ENCODE results near the gene BCAS4. TPM values are rescaled to one million over a fixed set of nuclear protein-coding genes. Genes with fewer than 3 reads are reported as not detected.
"Not testable (repeated sequence)": the region's sequence is repeated elsewhere in the genome, so short reads cannot be mapped to it uniquely, and the experiment has no call there.

BCAS4 gene
- polyA plus RNA-seq (ENCODE audit: insufficient read depth in 1 of 5, insufficient read length in 5 of 5, low replicate concordance in 1 of 5): 1 to 10 TPM; 7.0 to 8.5 (median 8.0) TPM
- long read RNA-seq, donor 1, full-length matches to known transcripts: 9 of 269 reads
- long read RNA-seq, donor 1, partial matches to known transcripts: 260 of 269 reads
- long read RNA-seq, donor 1, other reads (novel, unspliced or antisense): 0 of 269 reads
- long read RNA-seq, donor 2, full-length matches to known transcripts: 1 of 1 reads
- long read RNA-seq, donor 2, partial matches to known transcripts: 0 of 1 reads
- long read RNA-seq, donor 2, other reads (novel, unspliced or antisense): 0 of 1 reads
- long read RNA-seq, donor 3, full-length matches to known transcripts: 5 of 5 reads
- long read RNA-seq, donor 3, partial matches to known transcripts: 0 of 5 reads
- long read RNA-seq, donor 3, other reads (novel, unspliced or antisense): 0 of 5 reads
- long read RNA-seq, donor 4, partial matches to known transcripts: 0 of 2 reads
- long read RNA-seq, donor 4, other reads (novel, unspliced or antisense): 0 of 2 reads
- long read RNA-seq, donor 5, full-length matches to known transcripts: 5 of 185 reads
- long read RNA-seq, donor 5, partial matches to known transcripts: 180 of 185 reads
- long read RNA-seq, donor 5, other reads (novel, unspliced or antisense): 0 of 185 reads
- long read RNA-seq, donor 6, full-length matches to known transcripts: 2 of 202 reads
- long read RNA-seq, donor 6, partial matches to known transcripts: 200 of 202 reads
- long read RNA-seq, donor 6, other reads (novel, unspliced or antisense): 0 of 202 reads
- long read RNA-seq, donor 7, full-length matches to known transcripts: 4 of 48 reads
- long read RNA-seq, donor 7, partial matches to known transcripts: 0 of 48 reads
- long read RNA-seq, donor 7, other reads (novel, unspliced or antisense): 44 of 48 reads
- long read RNA-seq, donor 8, full-length matches to known transcripts: 1 of 108 reads
- long read RNA-seq, donor 8, partial matches to known transcripts: 92 of 108 reads
- long read RNA-seq, donor 8, other reads (novel, unspliced or antisense): 15 of 108 reads

GRCh38 chr20:50794846-50795634 is at the start of gene BCAS4:
BCAS4 (plus strand) TSS chr20:50795061; CDS start chr20:50795084, 23 bp downstream.
- peak in 1 of 2 donors; percentile 76 for DNase-seq

GRCh38 chr20:50745634-50746137 is 49.2 kb upstream of the BCAS4 start:
- no peak for DNase-seq

DNA sequence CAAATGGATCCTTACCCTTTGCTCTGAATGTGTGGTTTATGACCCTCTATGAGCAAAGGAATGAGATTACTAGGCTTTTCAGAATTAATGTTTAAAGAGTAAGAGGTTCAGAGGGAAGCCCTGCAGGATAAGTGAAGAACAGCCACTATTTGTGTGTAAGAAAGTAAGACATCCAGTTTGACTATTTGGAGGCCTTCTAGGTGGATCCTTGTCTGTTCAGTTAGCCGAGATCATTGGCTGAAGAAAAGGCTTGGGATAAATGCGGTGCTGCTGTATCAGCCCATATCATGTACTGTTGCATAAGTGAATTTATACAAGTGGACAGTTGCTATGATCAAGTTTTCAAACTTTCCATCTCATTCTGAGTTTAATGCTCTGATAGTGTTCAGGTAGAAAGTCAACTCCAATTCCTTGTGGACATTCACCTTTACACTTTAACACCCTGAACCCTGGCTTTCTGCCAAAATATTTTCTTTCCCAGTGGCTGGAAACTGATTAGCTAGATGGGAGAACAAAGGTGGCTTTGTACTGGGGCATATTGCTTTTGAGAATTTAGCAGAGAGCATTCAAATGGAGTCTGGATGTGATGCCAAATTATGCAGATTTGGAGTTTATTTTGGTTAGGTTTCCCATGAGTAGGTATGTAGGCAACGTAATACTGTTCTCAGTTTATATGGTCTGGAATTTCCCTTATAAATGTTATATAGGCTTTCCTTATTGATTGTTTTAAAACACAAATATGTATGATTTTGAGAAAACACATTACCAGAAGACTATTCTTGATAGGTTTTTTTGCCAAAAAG is 48.5 kb upstream of the BCAS4 start:
- no peak for DNase-seq

GRCh38 chr20:50747275-50747674 is 47.6 kb upstream of the BCAS4 start:
- no peak for DNase-seq

DNA sequence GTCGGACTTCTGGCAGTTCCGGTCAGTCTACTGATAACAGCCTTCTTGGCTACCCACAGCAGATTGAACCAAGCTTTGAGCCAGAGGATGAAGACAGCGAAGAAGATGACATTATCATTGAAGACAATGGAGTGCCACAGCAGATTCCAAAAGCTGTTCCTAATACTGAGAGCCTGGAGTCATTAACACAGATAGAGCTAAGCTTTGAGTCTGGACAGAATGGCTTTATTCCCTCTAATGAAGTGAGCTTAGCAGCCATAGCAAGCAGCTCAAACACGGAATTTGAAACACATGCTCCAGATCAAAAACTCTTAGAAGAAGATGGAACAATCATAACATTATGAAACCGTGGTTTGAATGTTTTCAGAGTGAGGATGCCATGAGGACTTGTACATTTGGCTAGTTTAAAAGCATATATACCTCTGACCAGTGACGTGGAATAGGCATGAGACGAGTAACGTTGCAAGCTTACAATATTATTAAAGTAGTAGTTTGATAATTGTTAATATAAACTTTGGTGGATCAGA is 44.7 kb upstream of the BCAS4 start:
- DNase-seq: no peak

GRCh38 chr20:50753152-50753551 is 41.7 kb upstream of the BCAS4 start:
- DNase-seq: no peak

DNA sequence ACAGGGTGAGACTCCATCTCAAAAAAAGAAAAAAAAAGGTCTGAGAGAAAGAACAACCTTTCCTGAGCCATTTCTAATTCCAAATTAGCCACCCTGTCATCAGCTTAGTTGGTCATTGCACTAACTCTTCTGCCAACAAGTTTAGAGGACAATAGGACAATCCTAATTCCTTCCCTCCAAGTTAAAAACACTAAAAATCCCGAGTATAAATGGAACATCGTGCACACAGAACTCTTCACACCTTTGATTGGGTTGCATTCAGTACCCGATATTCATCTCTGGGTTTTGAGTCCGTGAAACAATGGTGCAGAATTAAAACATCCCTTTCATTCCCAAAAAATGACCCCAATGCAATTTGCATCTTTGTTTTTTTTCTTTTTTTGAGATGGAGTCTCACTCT is 40.4 kb upstream of the BCAS4 start:
- no peak for DNase-seq

DNA sequence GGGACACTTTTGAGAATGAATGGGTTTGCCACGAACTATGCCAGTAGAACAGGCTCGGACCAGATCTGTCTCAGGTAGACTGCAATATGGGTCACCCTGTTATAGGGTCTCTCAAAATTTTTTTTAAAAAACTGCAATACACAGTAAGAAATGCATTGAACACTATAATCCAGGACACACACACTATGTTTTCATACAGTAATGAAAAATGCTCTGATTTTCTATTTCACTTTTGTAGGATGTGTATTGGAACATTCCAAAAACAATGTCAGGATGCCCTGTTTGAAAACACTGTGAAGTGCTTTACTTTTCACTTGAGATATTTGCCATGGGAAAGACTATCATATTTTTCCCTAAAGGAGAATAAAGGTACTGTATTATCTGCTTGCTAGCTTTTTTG is 38.4 kb upstream of the BCAS4 start:
- no peak for DNase-seq

GRCh38 chr20:50758469-50758868 is 36.4 kb upstream of the BCAS4 start:
- DNase-seq: no peak

DNA sequence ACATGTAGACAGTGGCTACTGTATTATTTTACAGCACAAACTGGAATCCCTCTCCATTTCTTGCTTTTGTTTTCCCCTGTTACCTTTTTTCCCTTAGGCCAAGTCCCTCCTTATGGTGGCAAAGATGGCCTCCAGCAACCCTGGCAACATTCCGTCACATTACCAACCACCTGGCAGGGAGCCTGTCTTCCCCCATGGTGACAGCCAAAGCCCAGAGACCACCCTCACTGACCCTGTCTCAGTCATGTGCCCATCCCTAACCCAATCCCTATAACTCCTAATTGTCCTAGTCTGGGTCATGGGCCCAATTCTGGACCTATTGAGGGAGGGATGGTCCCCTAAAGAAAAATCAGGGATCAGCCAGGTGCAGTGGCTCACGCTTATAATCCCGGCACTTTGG is 35.9 kb upstream of the BCAS4 start:
- no peak for DNase-seq

GRCh38 chr20:50759678-50760077 is 35.2 kb upstream of the BCAS4 start:
- no peak for DNase-seq

- no peak for DNase-seq
Observed at GRCh38 chr20:50762045-50762422, 32.8 kb upstream of the BCAS4 start.

DNA sequence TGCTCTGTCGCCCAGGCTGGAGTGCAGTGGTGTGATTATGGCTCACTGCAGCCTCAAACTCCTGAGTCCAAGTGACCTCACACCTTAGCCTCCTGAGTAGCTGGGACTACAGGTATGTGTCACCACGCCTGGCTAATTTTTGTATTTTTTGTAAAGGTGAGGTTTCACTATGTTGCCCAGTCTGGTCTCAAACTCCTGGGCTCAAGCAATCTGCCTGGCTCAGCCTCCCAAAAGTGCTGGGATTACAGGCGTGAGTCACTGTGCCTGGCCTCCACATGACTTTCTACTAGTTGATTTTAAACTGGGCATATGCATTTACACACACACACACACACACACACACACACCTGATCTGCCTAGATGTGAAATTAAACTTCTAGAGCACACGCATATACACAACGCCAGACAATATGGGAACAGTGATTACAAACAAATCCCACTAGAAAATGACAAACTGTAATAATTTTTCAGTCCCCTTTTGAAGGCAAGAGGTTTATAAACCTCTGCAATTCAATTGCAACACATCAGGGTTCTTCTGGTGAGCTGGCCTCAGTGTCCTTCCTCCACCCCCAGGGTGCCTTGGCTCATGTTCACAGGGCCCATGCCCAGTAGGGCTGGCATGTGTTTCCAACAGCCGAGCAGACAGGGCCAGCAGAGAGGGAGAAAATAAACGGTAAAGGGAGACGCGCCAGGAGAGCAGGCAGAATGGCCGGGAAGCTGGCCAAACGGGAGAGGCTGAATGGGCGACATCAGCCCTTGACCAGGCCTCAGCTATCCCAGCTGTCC is 32.2 kb upstream of the BCAS4 start:
- DNase-seq: no peak

DNA sequence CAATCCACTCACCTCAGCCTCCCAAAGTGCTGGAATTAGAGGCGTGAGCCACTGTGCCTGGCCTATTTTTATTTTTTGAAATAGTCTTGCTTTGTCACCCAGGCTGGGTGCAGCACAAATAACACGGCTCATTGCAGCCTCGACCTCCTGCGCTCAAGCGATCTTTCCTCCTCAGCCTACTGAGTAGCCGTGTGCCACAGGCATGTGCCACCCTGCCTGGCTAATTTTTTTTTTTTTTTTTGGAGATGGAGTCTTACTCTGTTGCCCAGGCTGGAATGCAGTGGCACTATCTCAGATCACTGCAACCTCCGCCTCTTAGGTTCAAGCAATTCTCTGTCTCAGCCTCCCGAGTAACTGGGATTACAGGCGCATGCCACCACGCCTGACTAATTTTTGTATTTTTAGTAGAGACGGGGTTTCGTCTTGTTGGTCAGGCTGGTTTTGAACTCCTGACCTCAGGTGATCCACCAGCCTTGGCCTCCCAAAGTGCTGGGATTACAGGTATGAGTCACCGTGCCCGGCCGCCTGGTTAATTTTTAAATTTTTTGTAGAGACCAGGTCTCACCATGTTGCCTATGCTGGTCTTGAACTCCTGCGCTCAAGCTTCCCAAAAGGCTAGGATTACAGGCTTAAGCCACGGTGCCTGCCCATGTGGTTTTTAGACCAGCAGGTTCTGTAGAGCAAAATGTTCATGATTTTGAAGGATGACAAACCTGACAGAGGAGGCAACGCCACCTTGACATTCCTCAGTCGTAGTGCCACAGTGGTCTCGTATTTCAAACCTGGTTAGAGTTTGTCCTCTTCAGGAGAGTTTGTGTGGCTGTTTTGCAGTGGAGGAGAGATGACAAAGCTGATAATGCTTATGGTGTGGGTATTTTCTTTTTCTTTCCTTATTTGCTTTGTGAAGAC is 31.1 kb upstream of the BCAS4 start:
- DNase-seq: not testable (repeated sequence)

GRCh38 chr20:50765251-50765650 is 29.6 kb upstream of the BCAS4 start:
- not testable (repeated sequence) for DNase-seq

GRCh38 chr20:50765674-50766073 is 29.2 kb upstream of the BCAS4 start:
- DNase-seq: no peak

DNA sequence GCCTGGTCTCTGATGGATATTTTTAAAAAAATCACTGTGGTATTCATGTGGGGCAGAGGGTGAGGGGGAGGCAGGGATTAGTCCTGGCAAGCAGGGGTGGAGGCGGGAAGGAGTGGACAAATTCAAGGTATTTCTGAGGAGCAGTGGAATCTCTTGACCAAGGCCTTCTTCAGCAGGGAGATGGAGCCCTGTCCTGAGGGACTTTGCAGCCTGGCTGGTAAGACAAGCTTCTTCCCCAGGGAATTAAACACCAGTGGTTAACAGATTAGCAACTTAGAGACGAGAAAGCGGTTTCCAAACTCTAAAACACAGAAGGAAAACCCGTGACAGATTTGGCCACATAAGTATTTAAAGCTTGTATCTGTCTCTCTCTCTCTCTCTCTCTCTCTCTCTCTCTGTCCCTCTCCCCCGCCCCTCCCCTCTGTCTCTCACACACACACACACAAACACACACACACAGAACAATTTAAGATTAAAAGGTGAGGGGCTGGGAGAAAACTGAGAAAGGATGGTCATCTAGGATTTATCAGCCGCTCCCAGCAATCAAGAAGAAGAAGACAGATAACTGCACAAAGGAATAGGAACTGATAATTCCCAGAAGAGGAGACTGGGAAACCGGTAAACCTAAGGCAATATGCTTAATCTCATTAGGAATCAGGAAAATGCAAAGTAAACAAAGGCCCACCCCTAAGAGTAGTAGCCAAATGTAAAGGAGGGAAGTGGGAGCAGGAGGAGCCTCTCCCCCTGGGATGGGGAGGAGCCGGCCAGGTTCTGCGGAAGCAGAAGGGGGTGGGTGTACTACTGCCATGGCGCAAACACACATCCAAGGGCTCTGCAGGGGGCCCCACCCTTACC is 27.7 kb upstream of the BCAS4 start:
- DNase-seq: not testable (repeated sequence)

Measured in right lung (tissue), 10 donors.